ENCODE measurements around the gene ERI3.

ERI3 gene

DNA sequence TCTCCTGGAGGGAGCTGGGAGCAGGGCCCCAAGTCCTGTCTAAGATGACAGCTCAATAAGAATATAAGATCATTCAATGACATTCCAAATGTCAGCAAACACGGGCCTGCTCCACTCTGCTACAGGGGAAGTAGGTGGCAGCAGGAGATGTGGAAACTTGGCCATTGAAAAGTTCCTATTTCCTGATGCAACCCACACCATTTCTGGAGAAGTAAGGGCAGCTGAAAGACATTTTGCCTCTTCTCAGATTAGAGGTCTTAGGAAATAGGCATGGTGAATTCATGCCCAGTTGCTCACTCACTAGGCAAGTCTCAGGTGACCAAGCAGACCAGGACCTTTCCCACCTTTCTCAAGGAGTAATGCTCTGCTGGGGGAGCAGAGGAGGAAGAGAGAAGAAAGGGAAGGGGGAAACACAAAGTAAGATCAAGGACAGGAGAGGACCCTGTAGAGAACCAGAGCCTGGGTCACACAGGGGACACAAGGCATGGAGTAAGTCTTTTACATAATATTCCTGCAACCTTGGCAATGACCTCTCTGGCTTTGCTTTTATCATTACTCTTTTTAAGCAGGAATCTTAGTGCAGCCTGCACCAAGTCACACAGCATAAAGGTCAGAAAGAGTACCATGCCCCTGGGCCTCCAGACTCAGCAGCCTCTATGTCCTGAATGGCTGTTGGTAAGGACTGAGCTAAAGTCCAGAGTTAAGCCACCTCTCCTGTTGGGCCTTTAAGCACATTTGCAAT lies 72.9 kb downstream of the ERI3 start:
- DNase-seq: no peak

DNA sequence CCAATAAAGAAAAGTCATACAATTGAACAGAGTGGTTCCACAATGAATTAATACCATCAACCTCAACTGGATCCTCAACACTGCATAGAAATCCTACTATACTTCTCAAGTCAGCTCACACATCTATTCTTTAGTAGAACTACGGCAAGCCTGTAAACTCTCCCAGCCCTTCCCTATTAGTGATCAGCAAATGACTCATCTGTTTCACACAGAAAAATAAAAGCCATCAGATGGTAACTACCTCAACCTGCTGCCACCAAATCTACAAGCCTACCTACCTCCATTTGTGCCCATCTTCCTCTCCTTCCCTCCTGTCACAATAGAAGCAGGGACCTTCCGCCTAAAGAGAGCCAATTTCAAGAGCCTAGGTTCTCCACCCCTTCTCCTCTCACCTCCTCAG lies 78.2 kb downstream of the ERI3 start:
- no peak for DNase-seq

DNA sequence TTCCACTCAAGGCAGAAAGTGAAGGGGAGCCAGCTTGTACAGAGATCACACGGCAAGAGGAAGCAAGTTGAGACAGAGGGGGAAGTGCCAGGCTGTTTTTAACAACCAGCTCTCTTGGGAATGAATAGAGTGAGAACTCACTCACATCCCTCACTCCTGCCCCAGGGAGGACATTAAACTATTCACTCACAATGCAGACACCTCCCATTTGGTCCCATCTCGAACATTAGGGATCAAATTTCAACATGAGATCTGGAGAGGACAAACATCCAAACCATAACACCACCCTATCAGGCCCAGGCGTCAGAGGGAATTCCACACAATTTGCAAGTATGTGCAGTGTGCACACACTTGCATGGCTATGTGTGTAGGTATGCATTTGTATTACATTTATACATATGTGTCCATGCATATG lies 79.1 kb downstream of the ERI3 start:
- DNase-seq: peak; percentile 48

DNA sequence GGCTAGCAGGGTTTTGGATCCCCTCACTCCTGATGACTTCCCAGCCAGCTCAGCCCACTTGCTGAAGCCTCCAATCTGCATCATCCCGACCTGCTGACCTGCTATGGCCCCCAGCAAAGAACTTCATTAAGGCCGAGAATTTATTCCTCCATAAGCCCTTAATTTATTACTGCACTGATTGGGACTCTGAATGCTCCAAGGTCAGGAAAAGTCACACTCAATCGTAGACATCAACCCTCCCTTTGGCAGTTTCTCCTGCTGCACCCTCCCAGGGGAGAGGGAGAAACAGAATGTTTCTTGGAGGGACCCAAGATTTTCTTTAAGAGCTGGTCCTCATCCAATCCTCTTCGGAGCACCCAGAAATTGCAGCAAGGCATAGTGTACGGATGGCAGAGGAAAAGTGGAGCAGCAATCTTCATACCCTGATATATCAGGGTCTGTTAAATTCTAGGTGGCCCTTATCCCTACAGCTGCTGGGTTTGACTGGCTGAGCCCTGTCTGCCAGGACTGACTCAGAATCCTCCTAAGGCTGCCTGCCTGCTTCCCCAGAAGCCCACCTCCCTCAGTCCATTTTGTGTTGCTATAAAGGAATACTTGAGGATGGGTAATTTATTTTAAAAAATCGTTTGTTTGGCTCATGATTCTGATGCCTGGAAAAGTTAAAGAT lies 79.6 kb downstream of the ERI3 start:
- DNase-seq: no peak

DNA sequence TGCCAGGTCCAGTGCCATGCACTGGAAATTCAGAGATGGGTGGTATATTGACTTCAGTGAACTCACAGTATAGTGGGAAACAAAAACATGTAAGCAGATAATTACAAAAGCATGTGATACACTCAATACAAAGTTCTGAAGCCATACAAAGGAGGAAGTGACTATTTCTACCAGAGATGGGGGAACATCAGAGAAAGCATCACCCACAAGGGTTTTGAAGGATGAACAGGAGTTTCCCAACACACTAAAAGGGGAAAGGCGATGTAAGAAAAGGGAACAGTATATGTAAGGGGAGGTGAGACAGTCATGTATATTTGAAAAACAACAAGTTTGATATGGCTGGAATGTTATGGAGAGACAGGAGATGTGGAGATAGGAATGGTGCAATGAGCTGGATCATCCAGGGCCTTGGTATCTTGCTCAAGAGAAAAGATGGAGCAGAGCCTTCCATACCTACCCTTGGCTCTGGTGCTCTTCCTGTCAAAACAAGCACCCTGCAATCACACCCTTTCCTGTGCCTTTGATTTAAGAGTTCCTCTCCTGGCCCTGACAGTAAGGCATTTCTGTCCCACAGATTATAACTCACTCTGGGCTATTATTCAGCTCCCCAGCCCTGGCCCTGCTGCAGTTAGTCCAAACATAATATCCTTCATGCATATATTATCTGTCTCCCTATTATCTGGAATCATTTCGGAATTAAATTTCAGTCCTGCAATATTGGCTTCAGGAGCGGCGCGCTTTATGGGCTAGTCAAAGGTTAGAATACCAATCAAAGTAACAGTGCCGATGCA lies 81.3 kb downstream of the ERI3 start:
- DNase-seq: no peak

DNA sequence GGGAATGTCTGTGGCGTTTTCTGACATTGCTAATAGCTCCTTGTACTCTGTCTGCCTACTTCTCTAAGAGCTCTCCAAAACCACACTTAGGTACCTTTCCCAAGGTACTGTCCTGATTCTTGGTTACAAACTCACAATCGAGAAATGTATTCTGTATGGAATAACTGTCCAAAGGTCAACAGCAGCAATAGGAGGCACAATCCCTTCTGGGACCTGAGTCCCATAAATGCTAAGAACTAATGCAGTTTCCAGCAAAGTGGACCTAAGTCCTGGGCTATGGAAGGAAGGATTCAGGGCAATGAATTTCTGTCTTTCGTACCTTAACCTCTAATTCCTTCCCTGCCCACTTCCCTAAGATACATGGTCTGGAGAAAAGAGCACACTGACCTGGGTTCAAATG lies 82.1 kb downstream of the ERI3 start:
- no peak for DNase-seq

DNA sequence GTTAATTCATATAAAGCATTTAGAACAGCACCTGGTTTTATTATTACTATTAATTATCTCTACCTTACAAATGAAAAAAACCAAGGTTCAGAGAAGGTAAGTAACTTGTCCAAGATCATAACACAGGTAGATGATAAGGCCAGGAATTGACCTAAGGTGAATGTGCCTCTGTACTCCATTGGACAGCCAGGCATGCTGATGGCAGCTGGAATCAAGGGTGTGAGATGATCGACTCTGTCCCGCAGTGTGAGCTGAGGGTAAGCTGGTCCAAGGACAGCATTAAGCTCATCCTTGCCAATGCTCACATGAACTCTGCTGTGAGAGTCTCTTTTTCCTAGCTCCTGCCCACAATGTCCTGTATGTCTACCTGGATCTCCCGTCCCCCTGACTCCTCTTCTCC lies 83.4 kb downstream of the ERI3 start:
- no peak for DNase-seq

DNA sequence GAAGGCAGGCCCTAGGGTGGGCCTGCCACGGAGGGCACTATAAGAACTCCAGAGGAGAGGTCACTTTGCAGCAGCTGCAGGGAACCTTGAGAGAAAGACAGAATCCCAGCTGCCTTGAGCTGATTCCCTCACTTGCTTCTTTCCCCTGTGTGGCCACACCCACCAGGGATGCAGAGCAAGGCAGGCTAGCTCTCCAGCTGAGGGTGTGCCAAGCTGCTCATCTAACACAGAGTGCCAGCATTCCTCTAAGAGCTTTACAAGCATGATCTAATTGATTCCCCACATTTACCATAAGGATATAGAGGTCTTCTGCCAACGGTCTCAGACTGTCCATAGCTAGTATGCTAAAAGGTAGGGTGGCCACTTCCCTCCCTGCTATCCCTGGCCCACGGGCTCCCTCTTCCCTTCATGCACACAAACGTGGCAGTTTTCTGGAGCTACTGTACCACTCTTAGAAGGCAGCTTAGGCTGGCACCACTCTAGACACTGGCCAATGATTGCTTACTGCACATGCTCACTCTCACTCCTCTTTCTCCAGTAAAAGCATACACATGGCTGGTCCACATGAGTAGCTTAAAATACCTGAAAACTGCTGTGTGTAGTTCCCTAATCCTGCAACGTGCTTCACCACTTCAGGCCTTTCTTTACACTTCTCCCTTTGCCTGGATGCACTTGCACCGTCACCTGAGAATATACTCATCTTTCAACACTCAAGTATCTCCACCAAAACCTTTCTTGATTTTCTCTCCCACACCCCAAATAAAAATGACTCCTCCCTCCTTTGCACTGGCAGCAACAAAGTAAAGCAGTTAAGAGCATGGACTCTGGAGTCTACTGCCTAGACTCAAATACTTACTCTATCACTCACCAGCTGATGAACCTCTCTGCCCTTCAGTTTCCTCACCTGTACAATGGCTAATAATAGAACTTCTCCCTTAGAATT lies 84.1 kb downstream of the ERI3 start:
- DNase-seq: no peak

DNA sequence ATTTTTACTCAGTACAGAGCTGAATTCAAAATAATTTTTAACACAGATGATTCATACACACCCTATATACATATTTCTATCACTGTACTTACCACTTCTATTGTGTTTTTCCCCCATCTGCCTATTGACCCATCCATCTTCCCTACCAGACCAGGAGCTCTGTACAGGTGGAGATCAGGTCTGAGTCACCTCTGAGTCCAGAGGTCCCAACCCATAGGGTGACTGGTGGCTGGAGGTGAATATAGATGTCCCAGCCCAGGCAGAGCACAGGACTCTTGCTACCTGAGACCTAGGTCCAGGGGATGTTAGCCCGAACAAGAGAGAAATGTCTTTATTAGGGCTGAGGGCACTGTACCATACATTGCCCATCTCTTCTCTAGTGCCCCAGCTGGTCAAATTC lies 87.0 kb downstream of the ERI3 start:
- DNase-seq: no peak

DNA sequence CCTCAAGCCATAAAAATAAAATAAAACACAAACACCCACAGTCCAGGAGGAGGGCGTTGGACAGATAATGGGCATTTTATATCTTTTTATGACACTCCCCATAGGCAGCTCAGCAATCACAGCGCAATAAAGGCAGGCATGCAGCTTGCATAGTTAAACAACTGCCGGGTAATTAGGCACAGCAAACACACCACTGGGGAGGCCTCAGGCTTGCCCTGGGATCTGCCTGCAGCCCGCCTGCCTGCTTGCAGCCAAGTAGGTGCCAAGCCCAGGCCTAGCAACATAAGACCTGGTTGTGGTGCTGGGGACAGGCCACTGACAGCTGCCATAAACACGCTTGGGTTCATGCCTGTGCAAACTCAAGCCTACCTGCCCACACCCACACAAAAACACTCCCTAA lies 87.6 kb downstream of the ERI3 start:
- peak; percentile 81 for DNase-seq

DNA sequence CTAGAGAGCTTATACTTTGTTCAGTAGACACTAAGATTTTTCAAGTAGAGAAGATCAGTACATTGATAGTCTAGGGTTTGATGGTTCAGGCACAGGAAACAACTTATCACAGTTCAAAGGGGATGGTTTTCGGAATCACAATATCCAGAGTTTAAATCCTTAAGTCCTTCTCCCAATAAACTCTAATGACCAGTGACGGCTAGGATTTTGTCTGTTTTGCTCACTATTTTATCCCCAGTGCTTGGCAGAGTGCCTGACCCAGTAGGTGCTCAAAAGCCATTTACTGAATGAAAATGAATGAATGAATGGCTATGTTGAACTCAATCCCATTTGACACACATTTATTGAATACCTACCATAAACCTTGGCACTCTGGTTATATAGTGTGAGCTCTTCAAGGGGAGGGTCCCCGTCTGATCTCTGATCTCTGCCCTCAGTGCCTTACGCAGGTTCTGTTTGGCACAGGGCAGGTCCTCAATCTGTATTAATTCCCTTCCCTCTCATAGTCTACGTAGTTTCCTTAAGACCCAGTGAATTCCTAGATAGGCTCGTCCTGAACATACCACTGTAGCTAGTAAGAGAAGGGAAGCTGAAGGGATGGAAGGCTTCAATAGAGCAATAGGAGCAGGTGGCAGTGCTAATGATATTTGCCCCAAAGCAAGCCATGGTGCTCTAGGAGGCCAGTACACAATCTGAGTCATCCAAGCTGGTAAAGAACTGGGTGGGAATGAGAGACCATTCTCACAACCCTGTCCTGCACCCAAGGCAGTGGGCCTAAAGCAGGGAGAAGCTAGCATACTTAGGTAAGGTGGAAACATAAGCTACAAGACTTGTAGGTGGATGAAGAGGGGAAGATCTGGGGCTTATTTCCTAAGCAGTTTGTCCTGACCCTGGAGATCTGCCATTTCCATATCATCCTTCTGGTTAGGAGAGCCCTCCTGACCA lies 88.4 kb downstream of the ERI3 start:
- DNase-seq: peak; percentile 42

DNA sequence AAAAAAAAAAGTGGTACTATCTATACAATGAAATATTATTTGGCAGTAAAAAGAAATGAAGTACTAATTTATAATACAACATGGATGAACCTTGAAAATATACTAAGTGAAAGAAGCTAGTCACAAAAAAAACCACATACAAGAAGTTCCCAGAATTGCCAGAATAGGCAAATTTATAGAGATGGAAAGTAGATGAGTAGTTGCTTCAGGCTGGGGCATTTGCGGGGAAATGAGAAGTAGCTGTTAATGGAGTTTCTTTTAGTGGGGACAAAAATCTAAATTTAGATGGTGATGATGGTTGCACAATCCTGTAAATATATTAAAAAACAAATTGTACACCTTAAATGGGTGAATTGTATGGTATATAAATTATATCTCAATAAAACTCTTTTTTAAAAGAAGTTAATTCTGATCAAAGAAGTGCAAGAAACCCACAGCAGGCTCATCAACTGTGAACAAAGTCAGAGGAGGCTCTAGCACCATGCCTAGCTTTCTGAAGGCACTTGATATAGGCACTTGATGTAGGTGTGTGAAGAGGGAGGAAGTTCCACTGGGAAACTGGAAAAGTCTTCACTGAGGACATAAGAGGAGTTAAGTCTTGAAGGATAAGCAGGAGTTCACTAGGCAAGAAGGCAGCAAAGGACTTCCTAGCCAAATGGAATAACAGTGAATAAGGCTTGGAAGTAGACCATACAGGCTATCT lies 89.2 kb downstream of the ERI3 start:
- DNase-seq: no peak

DNA sequence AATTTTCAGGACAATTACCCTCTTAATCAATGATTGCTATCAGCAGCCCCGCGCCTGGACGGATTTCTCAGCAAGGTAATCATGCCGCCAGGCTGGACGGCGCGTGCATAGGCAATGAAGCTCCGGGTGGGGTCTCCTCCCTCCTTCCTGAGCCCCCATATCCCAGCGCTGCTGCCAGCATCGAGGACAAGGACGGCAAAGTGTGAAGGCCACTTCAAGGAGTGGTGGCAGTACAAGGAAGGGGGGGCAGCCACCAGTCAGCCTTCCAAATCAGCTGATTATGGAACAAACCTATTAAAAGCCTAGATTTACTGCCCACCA lies 90.6 kb downstream of the ERI3 start:
- no peak for DNase-seq

DNA sequence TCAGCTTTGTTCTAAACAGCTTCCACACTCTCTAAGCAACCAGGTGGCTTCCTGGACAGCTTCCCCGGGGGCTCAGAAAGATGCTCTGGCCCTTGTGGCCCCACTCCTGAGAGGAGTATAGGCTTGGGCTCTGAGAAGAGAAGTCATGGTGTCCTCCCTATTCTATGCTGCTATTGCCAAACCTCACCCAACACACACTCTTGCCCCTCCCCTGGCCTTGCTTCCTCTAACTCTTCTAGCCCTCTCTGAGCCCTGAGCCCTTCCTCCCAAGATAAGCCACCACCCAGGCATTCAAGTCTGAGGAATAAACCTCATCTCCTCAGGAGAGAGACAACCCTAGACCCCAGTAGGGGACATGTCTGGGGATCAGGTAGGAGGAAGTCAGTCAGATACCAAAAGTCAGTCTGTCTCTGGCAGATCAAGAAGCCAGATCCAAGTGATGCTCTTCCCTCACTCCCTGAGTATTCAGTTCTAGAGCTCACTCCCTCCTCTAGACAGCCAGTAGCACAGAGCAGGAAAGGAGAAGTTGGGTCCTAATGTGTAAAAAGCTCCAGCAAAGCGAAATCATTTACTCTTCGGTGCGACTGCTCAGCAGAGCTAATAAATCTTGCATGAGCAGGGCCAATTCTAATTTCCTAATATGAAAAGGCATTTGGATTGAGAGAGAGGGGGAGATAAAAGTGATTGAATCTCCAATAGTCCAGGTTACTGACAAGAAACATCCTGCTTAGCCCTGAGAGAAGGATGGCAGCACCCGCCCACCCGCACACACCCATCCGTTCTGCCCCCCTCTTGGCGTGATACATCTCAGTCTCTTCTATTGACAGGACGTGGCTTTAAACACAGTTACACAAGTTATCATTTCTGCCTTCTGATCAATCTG lies 91.2 kb downstream of the ERI3 start:
- no peak for DNase-seq

DNA sequence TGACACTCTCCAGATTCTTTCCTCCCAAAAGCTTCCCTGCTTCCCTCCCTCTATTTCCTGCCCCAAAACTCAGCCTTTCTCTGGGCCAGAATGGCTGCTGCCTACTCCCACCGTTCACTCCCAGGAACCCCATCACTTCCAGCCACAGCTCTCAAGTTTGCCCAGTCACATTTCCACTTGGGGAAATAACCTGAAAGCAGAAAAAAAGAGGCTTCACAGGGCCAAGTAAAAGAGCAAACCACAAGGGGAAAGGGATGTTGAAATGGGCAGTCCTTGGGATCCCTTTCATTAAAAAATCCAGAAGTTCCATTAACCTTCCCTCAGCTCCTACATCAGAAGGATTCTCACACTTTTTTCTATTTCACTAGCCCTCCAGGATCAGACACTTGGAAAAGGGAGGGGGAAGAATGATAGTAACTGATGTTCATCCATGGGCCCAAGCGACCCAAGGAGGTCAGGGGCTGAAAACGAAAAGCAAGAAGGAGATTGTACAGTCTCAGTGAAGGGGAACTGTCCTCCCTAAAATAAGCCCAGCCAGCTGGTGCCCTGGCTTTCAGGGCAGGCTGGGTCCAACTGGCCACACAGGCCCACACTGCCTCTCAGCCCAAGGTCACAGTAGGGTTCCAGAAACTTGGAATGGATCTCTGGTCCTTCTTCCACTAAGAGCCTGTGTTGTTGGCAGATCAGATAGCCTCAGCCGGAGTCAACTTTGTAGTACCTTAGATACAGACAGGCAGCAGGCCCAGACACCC lies 92.1 kb downstream of the ERI3 start:
- no peak for DNase-seq

DNA sequence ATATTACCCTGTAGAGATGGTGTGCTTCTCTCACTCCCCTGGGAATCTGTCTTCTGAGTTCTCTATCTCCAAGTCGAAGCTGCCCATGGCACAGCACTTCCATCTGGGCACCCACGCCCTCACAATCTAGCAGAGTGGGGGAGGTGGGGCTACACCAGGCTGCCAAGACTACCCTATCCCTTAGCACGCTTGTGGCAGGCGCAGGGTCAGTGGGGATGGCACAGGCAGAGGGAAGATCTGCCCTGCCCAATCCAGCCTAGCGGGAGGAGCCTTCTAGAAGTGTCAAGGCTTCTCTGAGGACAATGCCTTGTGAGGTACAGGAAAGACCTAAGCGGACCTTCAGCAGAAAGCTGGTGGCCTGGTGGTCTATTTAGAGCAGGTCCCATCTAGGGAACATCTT lies 92.6 kb downstream of the ERI3 start:
- no peak for DNase-seq

DNA sequence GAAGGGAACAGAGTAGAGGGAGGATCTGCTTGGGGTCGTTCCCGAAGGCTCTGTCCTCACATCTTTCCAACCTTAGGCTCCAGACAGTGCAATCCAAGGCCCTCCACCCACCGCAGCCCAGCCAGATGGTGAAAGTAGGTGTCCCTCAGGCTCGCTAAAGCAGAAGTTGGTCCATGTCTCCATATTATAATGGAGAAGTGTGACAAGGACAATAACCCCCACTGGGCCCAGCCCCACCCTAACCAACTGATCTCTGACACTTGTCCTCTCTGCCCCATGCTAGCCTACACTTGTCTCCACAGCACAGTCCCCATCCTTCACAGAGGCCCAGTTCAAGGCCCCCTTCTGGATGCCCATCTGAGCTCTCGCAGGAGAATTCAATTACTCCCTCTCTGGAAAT lies 93.1 kb downstream of the ERI3 start:
- DNase-seq: no peak

DNA sequence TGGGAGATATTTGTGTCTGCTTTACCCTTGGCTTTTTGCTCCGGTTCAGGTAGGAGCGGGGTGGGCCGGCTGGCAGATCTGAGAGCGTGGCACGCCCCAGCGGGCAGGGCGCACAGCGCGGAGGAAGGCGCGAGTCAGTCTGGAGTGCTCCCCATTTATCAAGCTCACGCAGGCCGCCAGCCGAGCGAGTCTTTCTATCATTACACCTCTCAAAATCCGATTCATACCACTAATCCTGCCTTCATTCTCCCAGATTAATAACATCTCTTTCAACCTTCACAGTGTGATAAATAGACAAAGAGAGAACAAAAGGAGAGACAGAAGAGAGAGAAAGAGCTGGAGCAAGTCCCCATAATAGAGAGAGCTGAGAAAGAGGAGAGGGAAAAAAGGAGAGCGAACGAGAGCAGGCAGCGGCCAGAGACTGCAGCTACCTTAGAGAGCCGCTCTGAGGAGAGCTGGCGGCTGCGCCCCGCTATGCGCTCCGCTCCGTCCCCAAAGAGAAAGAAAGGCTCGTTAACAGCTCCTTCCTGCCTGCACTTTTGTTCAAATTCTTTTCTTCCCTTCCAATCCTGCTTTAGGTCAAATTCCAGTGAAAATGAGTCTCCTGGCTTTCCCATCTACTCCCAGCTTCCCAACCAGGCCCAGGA lies 93.8 kb downstream of the ERI3 start:
- DNase-seq: no peak

DNA sequence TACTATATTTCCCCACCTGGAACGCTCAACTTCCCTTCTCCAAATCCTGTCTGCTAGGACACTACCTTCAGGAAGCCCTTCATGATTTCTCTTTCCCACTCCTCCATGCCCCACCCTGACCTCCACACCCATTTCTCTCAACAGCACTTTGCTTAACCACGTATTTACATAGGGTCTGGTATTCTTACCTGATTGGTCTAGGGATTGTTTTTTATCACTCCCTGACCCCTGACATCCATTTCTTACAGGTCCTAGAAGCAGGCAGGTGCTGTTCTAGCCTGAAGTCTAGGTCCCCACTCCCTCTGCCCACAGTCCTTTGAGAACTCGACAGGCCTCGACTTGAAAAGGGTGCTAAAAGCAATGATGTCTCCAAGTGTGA lies 94.3 kb downstream of the ERI3 start:
- DNase-seq: no peak
